Neuronal stem cell (in vitro differentiated cells): ENCODE measurements around the gene NFAM1. TPM values are rescaled to one million over a fixed set of nuclear protein-coding genes. Genes with fewer than 3 reads are reported as not detected.

Source experiments
- DNase-seq: peaks from one replicate; pipeline ENCODE4 v3.0.0-alpha.2; 2013; ENCODE audit warnings: low spot score
- H2AFZ ChIP-seq: one replicate; pipeline ENCODE4 v1.6.1; 2013; ENCODE audit warnings: mild to moderate bottlenecking, low read length, inconsistent platforms
- H2AK5ac ChIP-seq: 2 replicates; pipeline ENCODE4 v1.6.1; 2013; ENCODE audit warnings: low read depth, mild to moderate bottlenecking, inconsistent platforms, low read length, moderate library complexity, mixed read lengths
- H2BK120ac ChIP-seq: 2 replicates; pipeline ENCODE4 v1.6.1; 2013; ENCODE audit warnings: low read depth, mild to moderate bottlenecking, inconsistent platforms, low read length, moderate library complexity, mixed read lengths
- H2BK12ac ChIP-seq: one replicate; pipeline ENCODE4 v1.6.1; 2013; ENCODE audit warnings: low read length, inconsistent platforms
- H2BK15ac ChIP-seq: 2 replicates; pipeline ENCODE4 v1.6.1; 2013; ENCODE audit warnings: mild to moderate bottlenecking, low read length, inconsistent platforms, mixed read lengths
- H2BK5ac ChIP-seq: one replicate; pipeline ENCODE4 v1.6.1; 2013; ENCODE audit warnings: inconsistent platforms, mild to moderate bottlenecking, low read length, moderate library complexity
- H3K14ac ChIP-seq: one replicate; pipeline ENCODE4 v1.6.1; 2013; ENCODE audit warnings: low read length, inconsistent platforms
- H3K18ac ChIP-seq: 2 replicates; pipeline ENCODE4 v1.6.1; 2013; ENCODE audit warnings: low read length, inconsistent platforms
- H3K23ac ChIP-seq: 2 replicates; pipeline ENCODE4 v1.6.1; 2013; ENCODE audit warnings: low read depth, mild to moderate bottlenecking, mixed read lengths, low read length, inconsistent platforms; ENCODE audit not compliant: poor library complexity
- H3K27ac ChIP-seq: replicated peaks from 3 replicates; pipeline ENCODE4 v1.5.1; 2013; ENCODE audit warnings: low read length, inconsistent platforms
- H3K27me3 ChIP-seq, 3 experiments: 2 replicates each; pipeline ENCODE4 v1.6.1; 2013; ENCODE audit warnings: low read length in 3 of 3, mild to moderate bottlenecking in 2 of 3, inconsistent platforms in 1 of 3, low read depth in 1 of 3, mixed read lengths in 1 of 3, moderate library complexity in 1 of 3; ENCODE audit not compliant: control insufficient read depth in 3 of 3, insufficient read depth in 3 of 3
- H3K36me3 ChIP-seq, 2 donors: replicated peaks in 1 of 2; 2 replicates each; pipeline ENCODE4 v1.6.1; 2013; ENCODE audit warnings: low read length in 2 of 2; ENCODE audit not compliant: control insufficient read depth in 2 of 2, insufficient read depth in 2 of 2
- H3K4ac ChIP-seq: 2 replicates; pipeline ENCODE4 v1.6.1; 2013; ENCODE audit warnings: inconsistent platforms, mild to moderate bottlenecking, low read length, moderate library complexity
- H3K4me1 ChIP-seq, 2 donors: 1 replicate in 1 of 2; 2 replicates in 1 of 2; pipeline ENCODE4 v1.6.1; 2013; ENCODE audit warnings: low read length in 2 of 2, low read depth in 1 of 2; ENCODE audit not compliant: control insufficient read depth in 2 of 2, insufficient read depth in 1 of 2
- H3K4me2 ChIP-seq: one replicate; pipeline ENCODE4 v1.6.1; 2013; ENCODE audit warnings: mild to moderate bottlenecking, low read length, inconsistent platforms; ENCODE audit not compliant: insufficient read depth, poor library complexity, severe bottlenecking
- H3K4me3 ChIP-seq, 2 donors: 2 replicates each; pipeline ENCODE4 v1.5.1; 2013; ENCODE audit warnings: low read length in 2 of 2, mild to moderate bottlenecking in 2 of 2, inconsistent platforms in 1 of 2, moderate library complexity in 1 of 2
- H3K79me1 ChIP-seq: one replicate; pipeline ENCODE4 v1.6.1; 2013; ENCODE audit warnings: low read depth, mild to moderate bottlenecking, inconsistent platforms, low read length, moderate library complexity
- H3K9ac ChIP-seq: one replicate; pipeline ENCODE4 v1.6.1; 2013; ENCODE audit warnings: mild to moderate bottlenecking, low read depth, low read length, inconsistent platforms; ENCODE audit not compliant: poor library complexity
- H3K9me3 ChIP-seq, 2 donors: replicated peaks in 1 of 2; 2 replicates each; pipeline versions ENCODE3 to v1.6.1; 2013; ENCODE audit warnings: low read length in 2 of 2, mild to moderate bottlenecking in 2 of 2, inconsistent platforms in 1 of 2, low read depth in 1 of 2, mixed read lengths in 1 of 2, moderate library complexity in 1 of 2; ENCODE audit not compliant: control insufficient read depth in 2 of 2, insufficient read depth in 1 of 2
- H4K8ac ChIP-seq: one replicate; pipeline ENCODE4 v1.6.1; 2013; ENCODE audit warnings: low read depth, mild to moderate bottlenecking, inconsistent platforms, low read length, moderate library complexity
- H4K91ac ChIP-seq: one replicate; pipeline ENCODE4 v1.6.1; 2013; ENCODE audit warnings: low read length, low read depth, mild to moderate bottlenecking, inconsistent platforms; ENCODE audit not compliant: poor library complexity
- WGBS, 2 donors: extraction: QIAGEN DNeasy Blood & Tissue Kit; methylation state at CpG; one replicate each; pipeline ENCODE4 v1.1.7; 2013; ENCODE audit warnings: missing lambda C conversion rate in 2 of 2, mixed read lengths in 1 of 2; ENCODE audit not compliant: insufficient read length in 2 of 2, insufficient replicate concordance in 1 of 2; ENCODE audit errors: extremely low coverage in 2 of 2; 5-methylcytosine and 5-hydroxymethylcytosine counted together
- polyA plus RNA-seq, 2 experiments: library from polyadenylated mRNA; stranded (reverse); fragments of 200-250 nt; gene quantifications; one replicate each; pipeline ENCODE4 v1.2.3, GENCODE V29; 2013

NFAM1 gene, protein sequence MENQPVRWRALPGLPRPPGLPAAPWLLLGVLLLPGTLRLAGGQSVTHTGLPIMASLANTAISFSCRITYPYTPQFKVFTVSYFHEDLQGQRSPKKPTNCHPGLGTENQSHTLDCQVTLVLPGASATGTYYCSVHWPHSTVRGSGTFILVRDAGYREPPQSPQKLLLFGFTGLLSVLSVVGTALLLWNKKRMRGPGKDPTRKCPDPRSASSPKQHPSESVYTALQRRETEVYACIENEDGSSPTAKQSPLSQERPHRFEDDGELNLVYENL
- 0.13 TPM for polyA plus RNA-seq (2013, experiment 1 of 2)
- 0.14 TPM for polyA plus RNA-seq (2013, experiment 2 of 2)

DNA sequence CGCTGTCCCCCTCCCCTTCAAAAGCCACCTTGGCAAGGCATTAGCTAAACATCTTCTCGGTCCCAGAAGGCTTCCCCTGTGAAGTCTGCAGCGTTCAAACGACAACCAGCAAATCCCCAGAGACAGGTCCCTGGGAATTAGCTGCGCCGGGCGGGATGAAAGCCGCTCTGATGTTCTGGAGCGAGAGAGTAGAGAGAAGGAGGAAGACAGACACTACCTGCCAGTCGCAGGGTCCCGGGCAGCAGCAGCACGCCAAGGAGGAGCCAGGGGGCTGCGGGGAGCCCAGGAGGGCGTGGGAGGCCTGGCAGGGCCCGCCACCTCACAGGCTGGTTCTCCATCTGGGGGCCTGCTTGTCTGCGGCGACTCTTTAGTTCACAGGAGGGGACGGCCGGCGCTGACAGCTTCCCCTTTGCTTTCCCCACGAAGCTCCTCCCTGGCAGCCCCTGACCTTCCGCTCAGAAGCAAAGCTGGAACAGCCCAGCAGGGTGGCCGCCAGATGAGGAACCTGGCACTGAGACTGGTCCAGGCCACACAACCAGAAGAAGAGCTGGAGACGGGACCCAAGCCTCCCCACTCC is at the start of gene NFAM1:
Gene NFAM1 (minus strand): TSS at position 384 of the 577 bp plus-strand sequence. CDS start 46 bp downstream, at position 338.
- H2AFZ ChIP-seq = peak within 1 kb of the TSS; percentile 81
- peak within 1 kb of the TSS; percentile 49 for H3K4me2 ChIP-seq
- H4K91ac ChIP-seq = no peak within 1 kb of the TSS
- no peak within 1 kb of the TSS for H3K4me3 ChIP-seq
- H3K36me3 ChIP-seq = no peaks in the 10 kb centered on the region
- H3K18ac ChIP-seq = peak within 1 kb of the TSS; percentile 63
- H3K14ac ChIP-seq = peak within 1 kb of the TSS; percentile 58
- peaks cover 0 to 65% (median 18%) of the 10 kb centered on the region in 3 experiments for H3K27me3 ChIP-seq
- H2BK5ac ChIP-seq = no peak within 1 kb of the TSS
- H3K27ac ChIP-seq = no peak within 1 kb of the TSS
- no peak within 1 kb of the TSS for H2BK120ac ChIP-seq
- no CpG with 5 or more reads among the region's 24 CpGs for WGBS, 2 donors
- H3K23ac ChIP-seq = no peak within 1 kb of the TSS
- DNase-seq = no peak
- no peak within 1 kb of the TSS for H4K8ac ChIP-seq
- H3K4me1 ChIP-seq = peaks cover 21 to 43% of the 10 kb centered on the region in 2 donors
- H3K9ac ChIP-seq = peak within 1 kb of the TSS; percentile 45
- H2BK15ac ChIP-seq = peak within 1 kb of the TSS; percentile 34
- no peak within 1 kb of the TSS for H2BK12ac ChIP-seq
- no peaks in the 10 kb centered on the region for H3K9me3 ChIP-seq
- no peaks in the 10 kb centered on the region for H3K79me1 ChIP-seq
- no peak within 1 kb of the TSS for H3K4ac ChIP-seq
- H2AK5ac ChIP-seq = peak within 1 kb of the TSS; percentile 4

DNA sequence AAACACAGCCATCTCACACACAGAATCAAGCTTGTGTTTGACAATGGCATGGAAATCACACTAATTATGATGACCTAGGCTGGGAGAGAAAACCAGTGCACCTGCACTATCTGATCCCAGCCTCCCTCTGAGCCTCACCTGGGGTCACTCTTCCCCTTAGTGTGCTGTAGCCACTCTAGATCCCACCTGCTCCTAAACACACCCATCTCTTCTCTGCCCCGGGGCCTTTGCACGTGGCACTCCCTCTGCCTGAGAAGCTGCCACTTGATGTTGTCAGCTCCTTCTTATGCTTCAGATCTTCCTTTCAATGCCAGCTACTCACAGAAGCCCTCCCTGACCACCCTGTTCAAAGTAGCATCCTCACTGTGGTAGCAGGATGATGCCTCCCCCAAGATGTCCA is 42.9 kb upstream of the NFAM1 start:
- Histone ChIP-seq H2AFZ (no peak overlapping the region), H3K18ac (no peak overlapping the region), H3K27me3 (peaks cover 0 to 4% (median 0%) of the 10 kb centered on the region in 3 experiments), H3K36me3 (no peaks in the 10 kb centered on the region), H3K23ac (no peak overlapping the region), H2BK15ac (no peak overlapping the region), H3K9ac (no peak overlapping the region), H3K79me1 (no peaks in the 10 kb centered on the region), H3K4me1 (peaks cover 0 to 2% of the 10 kb centered on the region in 2 donors), H3K4me3 (no peak overlapping the region), H3K9me3 (no peaks in the 10 kb centered on the region), H4K8ac (no peak overlapping the region), H2BK5ac (no peak overlapping the region), H3K27ac (no peak overlapping the region), H3K4ac (no peak overlapping the region), H2AK5ac (no peak overlapping the region), H2BK12ac (no peak overlapping the region), H3K4me2 (no peak overlapping the region), H4K91ac (no peak overlapping the region), H3K14ac (no peak overlapping the region), H2BK120ac (no peak overlapping the region)
- no CpG with 5 or more reads among the region's 2 CpGs for WGBS, 2 donors
- DNase-seq = no peak

DNA sequence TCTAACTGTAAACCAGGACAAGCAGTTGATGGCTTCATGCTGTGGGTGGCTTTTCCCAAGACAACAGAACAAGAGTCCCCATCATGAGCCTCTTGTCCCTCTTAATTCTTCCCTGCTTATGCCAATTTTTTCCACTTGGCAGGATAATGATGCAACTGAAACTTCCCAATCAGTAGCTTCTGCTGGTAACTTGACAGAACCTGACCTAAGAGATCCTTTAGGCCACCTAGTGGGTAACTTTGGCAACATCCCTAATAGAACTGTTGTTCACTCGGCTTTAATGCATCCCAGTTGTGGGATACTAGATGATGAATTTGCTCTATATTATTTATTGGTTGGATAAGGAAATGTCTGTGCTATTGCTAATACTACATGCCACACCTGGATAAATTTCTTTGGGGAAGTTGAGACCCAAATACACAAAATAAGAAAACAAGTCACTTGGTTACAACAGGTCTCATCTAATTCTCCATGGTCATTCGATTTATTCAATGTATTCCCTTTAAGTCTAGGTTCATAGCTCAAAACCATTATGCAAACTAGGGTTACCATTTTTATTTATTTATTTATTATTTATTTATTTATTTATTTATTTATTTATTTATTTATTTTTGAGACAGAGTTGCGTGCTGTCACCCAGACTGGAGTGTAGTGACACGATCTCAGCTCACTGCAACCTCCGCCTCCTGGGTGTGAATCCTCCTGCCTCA is 41.4 kb upstream of the NFAM1 start:
- peaks cover 0 to 2% of the 10 kb centered on the region in 2 donors for H3K4me1 ChIP-seq
- H3K79me1 ChIP-seq = no peaks in the 10 kb centered on the region
- H3K4me3 ChIP-seq = no peak overlapping the region
- WGBS, 2 donors = no CpG with 5 or more reads among the region's 5 CpGs
- H2BK12ac ChIP-seq = no peak overlapping the region
- no peak overlapping the region for H2BK15ac ChIP-seq
- no peak overlapping the region for H3K18ac ChIP-seq
- H3K4me2 ChIP-seq = no peak overlapping the region
- no peak overlapping the region for H2AFZ ChIP-seq
- no peak overlapping the region for H4K91ac ChIP-seq
- H2AK5ac ChIP-seq = no peak overlapping the region
- no peak overlapping the region for H3K23ac ChIP-seq
- H3K36me3 ChIP-seq = no peaks in the 10 kb centered on the region
- H3K27ac ChIP-seq = no peak overlapping the region
- H3K9me3 ChIP-seq = no peaks in the 10 kb centered on the region
- H3K9ac ChIP-seq = no peak overlapping the region
- no peak overlapping the region for H3K4ac ChIP-seq
- H4K8ac ChIP-seq = no peak overlapping the region
- H3K27me3 ChIP-seq = peaks cover 0 to 8% (median 0%) of the 10 kb centered on the region in 3 experiments
- no peak overlapping the region for H2BK5ac ChIP-seq
- H2BK120ac ChIP-seq = no peak overlapping the region
- peak; percentile 47 for DNase-seq
- no peak overlapping the region for H3K14ac ChIP-seq

DNA sequence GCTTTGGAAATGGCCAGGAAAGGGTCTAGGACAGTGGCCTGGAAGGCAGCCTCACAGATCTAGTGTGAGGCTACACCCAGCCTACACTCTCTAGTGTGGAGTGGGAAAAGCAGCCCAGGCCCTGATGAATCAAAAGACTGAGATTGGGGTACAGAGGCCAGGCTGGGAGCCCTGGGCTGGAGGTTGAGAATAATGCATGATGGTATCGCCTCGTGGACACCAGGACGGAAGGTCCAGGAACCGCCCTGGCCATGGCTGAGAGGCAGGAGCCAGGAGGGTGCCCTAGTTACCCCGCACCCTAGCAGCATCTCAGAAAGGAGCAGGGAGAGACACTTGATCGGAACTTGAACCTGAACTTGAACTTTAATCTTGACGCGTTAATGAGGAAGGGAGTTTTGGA is 40.5 kb upstream of the NFAM1 start:
- H3K36me3 ChIP-seq = no peaks in the 10 kb centered on the region
- no CpG with 5 or more reads among the region's 8 CpGs for WGBS, 2 donors
- peak overlapping the region; percentile 42 for H2AK5ac ChIP-seq
- no peak overlapping the region for H2BK120ac ChIP-seq
- H4K91ac ChIP-seq = no peak overlapping the region
- no peaks in the 10 kb centered on the region for H3K79me1 ChIP-seq
- H2BK12ac ChIP-seq = peak overlapping the region; percentile 41
- no peak overlapping the region for H2BK5ac ChIP-seq
- no peaks in the 10 kb centered on the region for H3K9me3 ChIP-seq
- no peak overlapping the region for H3K9ac ChIP-seq
- peak overlapping the region; percentile 67 for H3K14ac ChIP-seq
- no peak overlapping the region for H3K4ac ChIP-seq
- H3K18ac ChIP-seq = no peak overlapping the region
- no peak for DNase-seq
- H4K8ac ChIP-seq = no peak overlapping the region
- no peak overlapping the region for H2BK15ac ChIP-seq
- peaks cover 0 to 12% (median 0%) of the 10 kb centered on the region in 3 experiments for H3K27me3 ChIP-seq
- no peak overlapping the region for H3K4me3 ChIP-seq
- H3K23ac ChIP-seq = peak overlapping the region; percentile 17
- peak overlapping the region; percentile 40 for H2AFZ ChIP-seq
- H3K4me1 ChIP-seq = peaks cover 0 to 2% of the 10 kb centered on the region in 2 donors
- no peak overlapping the region for H3K27ac ChIP-seq
- H3K4me2 ChIP-seq = no peak overlapping the region
